GM19467 (cell line): ENCODE data around the gene SPINK1.
A peak's percentile ranks its signal among the peaks of the same experiment; 100 is the strongest.
"Not testable (repeated sequence)": the region's sequence is repeated elsewhere in the genome, so short reads cannot be mapped to it uniquely, and the experiment has no call there.

Experiments
- ATAC-seq: cut with Tn5 transposase; IDR thresholded peaks from one replicate; pipeline ENCODE4 v1.9.1; 2021; ENCODE audit warnings: mild to moderate bottlenecking, moderate library complexity; ENCODE audit not compliant: unreplicated experiment

SPINK1 gene

GRCh38 chr5:147854894-147855773, 23.7 kb upstream of the SPINK1 start:
- ATAC-seq, result no peak

- ATAC-seq, result no peak
These were observed 22.9 kb upstream of the SPINK1 start for GRCh38 chr5:147854331-147854730.

- no peak for ATAC-seq
These were observed 22.0 kb upstream of the SPINK1 start for GRCh38 chr5:147853372-147853987.

GRCh38 chr5:147852365-147852764, 20.9 kb upstream of the SPINK1 start:
- ATAC-seq, result no peak

- no peak for ATAC-seq
These were observed 20.1 kb upstream of the SPINK1 start for GRCh38 chr5:147851578-147851977.

- no peak for ATAC-seq
These were observed 17.8 kb upstream of the SPINK1 start for GRCh38 chr5:147849226-147849625.

GRCh38 chr5:147845618-147846017, 14.1 kb upstream of the SPINK1 start:
- ATAC-seq, result no peak

- no peak for ATAC-seq
These were observed 13.4 kb upstream of the SPINK1 start for GRCh38 chr5:147844846-147845245.

- ATAC-seq, result no peak
These were observed 11.4 kb upstream of the SPINK1 start for GRCh38 chr5:147842869-147843268.

- no peak for ATAC-seq
These were observed 5.0 kb upstream of the SPINK1 start for GRCh38 chr5:147836439-147836838.

GRCh38 chr5:147835386-147835798, 3.9 kb upstream of the SPINK1 start:
- no peak for ATAC-seq

GRCh38 chr5:147832541-147832940, 1.1 kb upstream of the SPINK1 start:
- ATAC-seq, result no peak

GRCh38 chr5:147830035-147830434, 1.4 kb downstream of the SPINK1 start:
- ATAC-seq, result no peak

GRCh38 chr5:147827017-147827416, 4.5 kb downstream of the SPINK1 start:
- not testable (repeated sequence) for ATAC-seq

- ATAC-seq, result no peak
These were observed 5.1 kb downstream of the SPINK1 start for GRCh38 chr5:147826361-147826760.

GRCh38 chr5:147822686-147823491, 8.6 kb downstream of the SPINK1 start:
- ATAC-seq, result peak; percentile 91

- not testable (repeated sequence) for ATAC-seq
These were observed 9.2 kb downstream of the SPINK1 start for GRCh38 chr5:147822222-147822621.

- ATAC-seq, result no peak
These were observed 9.7 kb downstream of the SPINK1 start for GRCh38 chr5:147821766-147822165.

GRCh38 chr5:147819261-147819770, 12.2 kb downstream of the SPINK1 start:
- ATAC-seq, result no peak

GRCh38 chr5:147818290-147818689, 13.2 kb downstream of the SPINK1 start:
- no peak for ATAC-seq

- ATAC-seq, result no peak
These were observed 17.8 kb downstream of the SPINK1 start for GRCh38 chr5:147813696-147814095.
